BJ (cell line): ENCODE results near the gene SUSD4. TPM values are rescaled to one million over a fixed set of nuclear protein-coding genes. Genes with fewer than 3 reads are reported as not detected.

Experiments
- CTCF ChIA-PET: fragments of 350-600 bp; formaldehyde crosslinking; extraction: SDS; loops from one replicate; lab custom pipeline; 2021; ENCODE audit warnings: antibody characterized with exemption, inconsistent platforms; lab: Yijun Ruan, JAX
- POLR2A ChIA-PET: fragments of 300-600 bp; sonication (Branson Sonifier 250); formaldehyde crosslinking; extraction: SDS; loops from one replicate; lab custom pipeline; 2021; ENCODE audit warnings: antibody characterized with exemption; lab: Charles Lee
- DNase-seq: peaks from one replicate; pipeline ENCODE4 v3.0.0-alpha.2; 2011; ENCODE audit warnings: low read depth
- H3K27me3 ChIP-seq: 2 replicates; pipeline ENCODE4 v1.6.0; 2011; ENCODE audit warnings: low read length; ENCODE audit not compliant: control insufficient read depth, insufficient read depth
- H3K36me3 ChIP-seq: 2 replicates; pipeline ENCODE4 v1.5.1; 2011; ENCODE audit warnings: low read length; ENCODE audit not compliant: control insufficient read depth, insufficient read depth
- H3K4me3 ChIP-seq: 2 replicates; pipeline ENCODE4 v1.5.1; 2011; ENCODE audit warnings: low read depth, mild to moderate bottlenecking, control low read depth, low read length
- polyA plus RNA-seq: library from polyadenylated mRNA; depleted of rRNA; stranded (reverse); fragments of >200 nt; gene quantifications from 2 replicates; pipeline ENCODE4 v1.2.3, GENCODE V29; 2011
- TF ChIP-seq, protein P1 (sequence below): IDR thresholded peaks from 2 replicates; pipeline ENCODE4 v1.5.1; 2011; ENCODE audit warnings: low read depth, mild to moderate bottlenecking, control low read depth, inconsistent platforms, low read length, moderate library complexity; ENCODE audit not compliant: insufficient read depth

SUSD4 gene
- polyA plus RNA-seq, 1 experiment = 0.32 TPM

DNA sequence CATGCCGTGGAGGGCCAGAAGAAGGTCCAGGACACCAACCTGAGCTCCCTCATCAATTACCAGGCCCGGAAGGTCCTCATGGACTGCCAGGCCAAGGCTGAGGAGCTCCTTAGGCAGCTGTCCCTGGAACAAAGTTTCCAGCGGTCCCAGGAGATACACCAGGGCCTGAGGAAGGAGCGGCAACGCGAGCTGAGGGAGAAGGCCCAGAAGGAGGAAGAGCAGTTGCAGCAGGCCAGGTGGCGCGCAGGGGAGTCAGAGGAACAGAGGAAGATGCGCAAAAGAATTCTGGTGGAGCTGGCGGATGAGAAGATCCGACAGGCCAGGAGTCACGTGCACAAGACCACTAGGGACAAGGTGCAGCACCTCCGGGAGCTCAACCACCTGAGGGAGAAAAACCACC lies 30.7 kb upstream of the SUSD4 start:
- CTCF ChIA-PET = no interaction called here
- peaks cover 16% of the 10 kb centered on the region for H3K27me3 ChIP-seq
- DNase-seq = no peak
- no peaks in the 10 kb centered on the region for H3K36me3 ChIP-seq
- TF ChIP-seq, protein P1, sequence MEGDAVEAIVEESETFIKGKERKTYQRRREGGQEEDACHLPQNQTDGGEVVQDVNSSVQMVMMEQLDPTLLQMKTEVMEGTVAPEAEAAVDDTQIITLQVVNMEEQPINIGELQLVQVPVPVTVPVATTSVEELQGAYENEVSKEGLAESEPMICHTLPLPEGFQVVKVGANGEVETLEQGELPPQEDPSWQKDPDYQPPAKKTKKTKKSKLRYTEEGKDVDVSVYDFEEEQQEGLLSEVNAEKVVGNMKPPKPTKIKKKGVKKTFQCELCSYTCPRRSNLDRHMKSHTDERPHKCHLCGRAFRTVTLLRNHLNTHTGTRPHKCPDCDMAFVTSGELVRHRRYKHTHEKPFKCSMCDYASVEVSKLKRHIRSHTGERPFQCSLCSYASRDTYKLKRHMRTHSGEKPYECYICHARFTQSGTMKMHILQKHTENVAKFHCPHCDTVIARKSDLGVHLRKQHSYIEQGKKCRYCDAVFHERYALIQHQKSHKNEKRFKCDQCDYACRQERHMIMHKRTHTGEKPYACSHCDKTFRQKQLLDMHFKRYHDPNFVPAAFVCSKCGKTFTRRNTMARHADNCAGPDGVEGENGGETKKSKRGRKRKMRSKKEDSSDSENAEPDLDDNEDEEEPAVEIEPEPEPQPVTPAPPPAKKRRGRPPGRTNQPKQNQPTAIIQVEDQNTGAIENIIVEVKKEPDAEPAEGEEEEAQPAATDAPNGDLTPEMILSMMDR = no peak
- no peak overlapping the region for H3K4me3 ChIP-seq
- POLR2A ChIA-PET = interaction anchor here (0.7 kb wide), 1 partner anchor 763 kb away, joined by 3 read pairs; no protein-coding TSS in a partner anchor

DNA sequence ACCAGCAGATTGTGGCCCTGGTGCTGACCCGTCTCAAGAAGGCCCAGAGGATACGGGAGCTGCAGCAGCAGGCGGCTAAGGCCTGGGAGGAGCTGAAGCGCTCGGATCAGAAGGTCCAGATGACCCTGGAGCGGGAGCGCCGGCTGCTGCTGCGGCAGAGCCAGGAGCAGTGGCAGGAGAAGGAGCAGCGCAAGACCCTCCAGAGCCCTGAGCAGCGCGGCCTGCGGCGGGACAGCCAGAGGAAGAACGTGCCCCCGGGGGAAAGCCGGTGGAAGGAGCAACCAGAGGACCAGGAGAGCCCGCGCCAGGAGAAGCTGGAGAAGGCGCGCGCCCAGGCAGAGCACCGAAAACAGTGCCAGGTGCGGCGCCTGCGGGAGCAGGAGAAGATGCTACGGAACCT lies 30.3 kb upstream of the SUSD4 start:
- H3K4me3 ChIP-seq = no peak overlapping the region
- ChIA-PET CTCF (no interaction called here), POLR2A (interaction anchor here (0.7 kb wide), 1 partner anchor 764 kb away, joined by 3 read pairs; no protein-coding TSS in a partner anchor)
- peaks cover 16% of the 10 kb centered on the region for H3K27me3 ChIP-seq
- no peak for DNase-seq
- TF ChIP-seq, protein P1 = no peak
- no peaks in the 10 kb centered on the region for H3K36me3 ChIP-seq

DNA sequence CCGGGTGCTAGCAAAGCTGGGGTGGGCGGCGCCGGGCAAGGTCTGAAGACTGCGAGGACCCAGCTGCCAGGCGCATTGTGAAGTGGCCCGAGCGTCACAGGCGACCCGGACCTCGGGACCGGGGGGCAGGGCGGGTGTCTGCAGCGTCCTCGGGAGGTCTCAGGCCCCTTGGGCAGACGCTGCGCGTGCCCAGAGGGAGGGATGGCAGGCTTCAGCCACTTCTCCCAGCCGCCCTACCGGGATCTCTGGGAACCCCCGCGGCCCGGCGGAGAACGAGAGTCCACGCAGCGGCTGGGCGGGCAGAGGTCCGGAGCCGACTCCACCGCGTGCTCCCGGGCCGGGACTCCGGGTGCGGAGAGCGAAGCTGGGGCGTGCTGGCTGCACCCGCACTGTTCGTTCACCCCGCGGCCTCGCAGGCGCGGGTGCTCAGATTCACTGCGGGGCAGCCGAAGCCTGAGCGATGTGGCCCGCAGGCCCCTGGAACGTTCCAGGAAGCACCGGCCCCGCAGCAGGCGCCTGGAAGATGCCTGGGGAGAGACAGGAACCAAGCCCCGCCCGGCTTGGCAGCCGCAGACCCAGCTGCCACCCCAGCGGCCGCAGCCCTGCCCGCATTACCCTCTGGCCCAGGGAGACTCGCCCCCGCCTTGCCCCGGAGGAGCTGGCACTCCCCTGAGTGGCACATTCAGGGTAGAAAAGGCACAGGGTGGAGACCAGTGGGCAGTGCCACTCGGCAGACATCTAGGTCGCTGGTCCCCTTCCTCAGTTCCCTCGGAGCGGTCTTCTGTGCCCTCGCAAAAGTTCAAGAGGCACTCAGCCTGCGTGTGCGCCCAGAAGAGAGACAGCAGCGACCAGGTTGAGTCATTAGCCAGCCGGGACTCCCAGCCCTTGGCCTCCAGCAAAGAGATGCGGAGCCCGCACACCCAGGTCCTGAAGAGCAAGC lies 29.6 kb upstream of the SUSD4 start, which contains the start of gene CCDC185:
TSS of gene CCDC185 (plus strand) at position 141 of the 940 bp plus-strand sequence. CDS start at position 202, 61 bp downstream.
- DNase-seq = no peak
- TF ChIP-seq, protein P1 = no peak
- H3K36me3 ChIP-seq = no peaks in the 10 kb centered on the region
- peaks cover 16% of the 10 kb centered on the region for H3K27me3 ChIP-seq
- peak within 1 kb of the TSS; percentile 26 for H3K4me3 ChIP-seq
- ChIA-PET POLR2A (no interaction called here), CTCF (no interaction called here)

DNA sequence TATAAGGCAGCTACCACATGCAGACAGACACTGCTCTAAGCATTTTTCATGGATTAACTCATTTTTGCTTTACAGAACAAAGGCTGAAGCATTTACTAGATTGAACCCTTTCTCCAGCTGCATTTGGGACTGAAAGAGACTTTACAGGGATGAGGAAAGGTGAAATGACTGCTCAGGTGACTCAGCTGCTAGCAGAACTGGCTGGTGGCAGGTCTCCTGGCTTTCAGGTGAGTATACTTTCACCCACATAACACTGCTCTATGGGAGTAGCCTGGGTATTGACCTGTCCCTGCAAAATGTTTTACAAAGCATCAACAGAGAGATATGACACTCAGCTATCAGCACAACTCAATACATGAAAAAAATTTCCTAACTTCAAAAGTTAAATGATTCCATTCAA lies 26.6 kb upstream of the SUSD4 start:
- no peak for DNase-seq
- Histone ChIP-seq H3K27me3 (peaks cover 16% of the 10 kb centered on the region), H3K36me3 (no peaks in the 10 kb centered on the region), H3K4me3 (no peak overlapping the region)
- ChIA-PET CTCF (no interaction called here), POLR2A (no interaction called here)
- TF ChIP-seq, protein P1 = no peak

DNA sequence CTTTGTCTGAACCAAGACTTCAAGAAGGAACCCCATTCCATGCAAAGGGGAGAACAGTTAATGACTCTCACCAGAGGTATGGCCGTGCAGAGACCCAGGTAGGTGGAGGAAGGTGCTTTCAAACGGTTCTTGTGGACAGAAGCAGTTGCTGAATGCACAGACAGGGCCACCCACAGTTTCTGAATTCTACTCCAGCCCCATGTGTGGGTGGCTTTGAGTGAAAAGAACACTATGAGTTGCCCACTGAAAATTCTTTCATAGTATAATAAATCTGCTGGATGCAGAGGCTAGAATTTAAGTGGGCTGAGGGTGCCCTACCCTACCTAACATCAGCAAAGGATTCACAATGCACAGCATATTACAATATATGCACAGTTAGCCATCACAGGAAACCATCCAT lies 22.0 kb upstream of the SUSD4 start:
- CTCF ChIA-PET = interaction anchor here (0.7 kb wide), 1 partner anchor 262 kb away, joined by 3 read pairs; no protein-coding TSS in a partner anchor
- POLR2A ChIA-PET = no interaction called here
- Histone ChIP-seq H3K27me3 (peaks cover 2% of the 10 kb centered on the region; the same call in 1 of the 2 replicates), H3K36me3 (no peaks in the 10 kb centered on the region), H3K4me3 (no peak overlapping the region)
- TF ChIP-seq, protein P1 = no peak
- DNase-seq = no peak
